GM12878 (cell line): Measurements from ENCODE around the gene OSBP.

Experiments
- BHLHE40 ChIP-seq, 2 experiments: fragments of 450-650 bp in 1 of 2; IDR thresholded peaks; 2 replicates each; pipeline ENCODE4 v1.6.1; 2011 to 2017; ENCODE audit warnings: low read depth in 2 of 2, borderline replicate concordance in 1 of 2, improper control_type of control experiment in 1 of 2, low read length in 1 of 2, mild to moderate bottlenecking in 1 of 2
- EZH2 ChIP-seq: IDR thresholded peaks from 2 replicates; pipeline ENCODE4 v1.6.1; 2012; ENCODE audit warnings: low read depth, mild to moderate bottlenecking, control low read depth, inconsistent platforms, low read length, borderline replicate concordance; ENCODE audit not compliant: control insufficient read depth
- POLR2A ChIP-seq: IDR thresholded peaks from 2 replicates; pipeline ENCODE4 v1.6.1; 2011; ENCODE audit warnings: low read depth, mild to moderate bottlenecking, low read length
- RAD21 ChIP-seq: IDR thresholded peaks from 2 replicates; pipeline ENCODE4 v1.6.1; 2011; ENCODE audit warnings: mild to moderate bottlenecking, low read depth, low read length, moderate library complexity; ENCODE audit not compliant: insufficient read depth
- SP1 ChIP-seq: IDR thresholded peaks from one replicate; pipeline ENCODE4 v1.6.1; 2011; ENCODE audit warnings: low read depth, low read length
- SUZ12 ChIP-seq: fragments of 200-600 bp; sonication (generic); IDR thresholded peaks from one replicate; pipeline ENCODE4 v1.6.1; 2018; ENCODE audit warnings: antibody characterized with exemption, mild to moderate bottlenecking; ENCODE audit not compliant: unreplicated experiment
- TBL1XR1 ChIP-seq: IDR thresholded peaks from 2 replicates; pipeline ENCODE4 v1.6.1; 2012; ENCODE audit warnings: low read depth, low read length, improper control_type of control experiment
- ZNF274 ChIP-seq: IDR thresholded peaks from one replicate; pipeline ENCODE4 v1.8.0; 2011; ENCODE audit not compliant: insufficient read length, insufficient read depth
- TF ChIP-seq, protein P1 (sequence below): IDR thresholded peaks from 2 replicates; pipeline ENCODE4 v1.6.1; 2011; ENCODE audit warnings: low read depth, mild to moderate bottlenecking, low read length, moderate library complexity, borderline replicate concordance; ENCODE audit errors: extremely low read depth
- TF ChIP-seq, protein P2 (sequence below): IDR thresholded peaks from 2 replicates; pipeline ENCODE4 v1.6.1; 2012; ENCODE audit warnings: low read length, inconsistent platforms
- TF ChIP-seq, protein P3 (sequence below): IDR thresholded peaks from 2 replicates; pipeline ENCODE4 v1.6.1; 2011; ENCODE audit warnings: borderline replicate concordance, low read depth, mild to moderate bottlenecking, moderate library complexity, low read length; ENCODE audit not compliant: insufficient read depth, poor library complexity, severe bottlenecking
- TF ChIP-seq, protein P4 (sequence below), 3 experiments: IDR thresholded peaks in 2 of 3; conservative IDR thresholded peaks in 1 of 3; 2 replicates each; pipeline ENCODE4 v1.5.1; 2011; ENCODE audit warnings: low read depth in 3 of 3, low read length in 3 of 3, mild to moderate bottlenecking in 3 of 3, control low read depth in 2 of 3, moderate library complexity in 2 of 3, inconsistent platforms in 1 of 3, mixed read lengths in 1 of 3; ENCODE audit not compliant: control insufficient read depth in 2 of 3, insufficient read depth in 1 of 3; ENCODE audit errors: extremely low read depth in 1 of 3

DNA sequence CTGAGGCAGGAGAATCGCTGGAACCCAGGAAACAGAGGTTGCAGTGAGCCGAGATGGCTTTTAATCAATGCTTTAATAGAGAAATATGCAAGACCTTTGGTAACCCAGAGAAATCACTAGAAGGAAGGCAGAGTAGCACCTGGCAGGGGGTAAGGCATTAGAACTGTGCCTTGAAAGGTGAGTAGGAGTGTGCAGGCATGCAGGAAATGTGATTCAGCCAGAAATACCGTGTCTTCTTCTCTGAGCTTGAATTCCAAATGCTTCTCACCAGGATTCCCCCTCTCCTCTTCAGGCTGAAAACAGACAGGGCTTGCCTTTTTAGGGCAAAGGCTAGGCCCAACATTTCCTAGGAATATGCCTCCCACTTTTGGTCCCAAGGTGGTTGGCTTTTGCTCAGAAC is 53.3 kb downstream of the OSBP start:
- TF ChIP-seq, protein P1, sequence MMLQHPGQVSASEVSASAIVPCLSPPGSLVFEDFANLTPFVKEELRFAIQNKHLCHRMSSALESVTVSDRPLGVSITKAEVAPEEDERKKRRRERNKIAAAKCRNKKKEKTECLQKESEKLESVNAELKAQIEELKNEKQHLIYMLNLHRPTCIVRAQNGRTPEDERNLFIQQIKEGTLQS: no peak
- TF ChIP-seq BHLHE40 (IDR thresholded peaks at IDR 0.05; ENCODE audit: borderline replicate concordance in 1 of 2, low read depth in 2 of 2, low read length in 1 of 2): no peak
- TF ChIP-seq EZH2: no peak
- no peak for TF ChIP-seq POLR2A
- TF ChIP-seq TBL1XR1: no peak
- TF ChIP-seq, protein P2, sequence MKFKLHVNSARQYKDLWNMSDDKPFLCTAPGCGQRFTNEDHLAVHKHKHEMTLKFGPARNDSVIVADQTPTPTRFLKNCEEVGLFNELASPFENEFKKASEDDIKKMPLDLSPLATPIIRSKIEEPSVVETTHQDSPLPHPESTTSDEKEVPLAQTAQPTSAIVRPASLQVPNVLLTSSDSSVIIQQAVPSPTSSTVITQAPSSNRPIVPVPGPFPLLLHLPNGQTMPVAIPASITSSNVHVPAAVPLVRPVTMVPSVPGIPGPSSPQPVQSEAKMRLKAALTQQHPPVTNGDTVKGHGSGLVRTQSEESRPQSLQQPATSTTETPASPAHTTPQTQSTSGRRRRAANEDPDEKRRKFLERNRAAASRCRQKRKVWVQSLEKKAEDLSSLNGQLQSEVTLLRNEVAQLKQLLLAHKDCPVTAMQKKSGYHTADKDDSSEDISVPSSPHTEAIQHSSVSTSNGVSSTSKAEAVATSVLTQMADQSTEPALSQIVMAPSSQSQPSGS: no peak
- TF ChIP-seq, protein P3, sequence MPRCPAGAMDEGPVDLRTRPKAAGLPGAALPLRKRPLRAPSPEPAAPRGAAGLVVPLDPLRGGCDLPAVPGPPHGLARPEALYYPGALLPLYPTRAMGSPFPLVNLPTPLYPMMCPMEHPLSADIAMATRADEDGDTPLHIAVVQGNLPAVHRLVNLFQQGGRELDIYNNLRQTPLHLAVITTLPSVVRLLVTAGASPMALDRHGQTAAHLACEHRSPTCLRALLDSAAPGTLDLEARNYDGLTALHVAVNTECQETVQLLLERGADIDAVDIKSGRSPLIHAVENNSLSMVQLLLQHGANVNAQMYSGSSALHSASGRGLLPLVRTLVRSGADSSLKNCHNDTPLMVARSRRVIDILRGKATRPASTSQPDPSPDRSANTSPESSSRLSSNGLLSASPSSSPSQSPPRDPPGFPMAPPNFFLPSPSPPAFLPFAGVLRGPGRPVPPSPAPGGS: no peak
- no peak for TF ChIP-seq SUZ12
- no peak for TF ChIP-seq ZNF274
- TF ChIP-seq, protein P4, sequence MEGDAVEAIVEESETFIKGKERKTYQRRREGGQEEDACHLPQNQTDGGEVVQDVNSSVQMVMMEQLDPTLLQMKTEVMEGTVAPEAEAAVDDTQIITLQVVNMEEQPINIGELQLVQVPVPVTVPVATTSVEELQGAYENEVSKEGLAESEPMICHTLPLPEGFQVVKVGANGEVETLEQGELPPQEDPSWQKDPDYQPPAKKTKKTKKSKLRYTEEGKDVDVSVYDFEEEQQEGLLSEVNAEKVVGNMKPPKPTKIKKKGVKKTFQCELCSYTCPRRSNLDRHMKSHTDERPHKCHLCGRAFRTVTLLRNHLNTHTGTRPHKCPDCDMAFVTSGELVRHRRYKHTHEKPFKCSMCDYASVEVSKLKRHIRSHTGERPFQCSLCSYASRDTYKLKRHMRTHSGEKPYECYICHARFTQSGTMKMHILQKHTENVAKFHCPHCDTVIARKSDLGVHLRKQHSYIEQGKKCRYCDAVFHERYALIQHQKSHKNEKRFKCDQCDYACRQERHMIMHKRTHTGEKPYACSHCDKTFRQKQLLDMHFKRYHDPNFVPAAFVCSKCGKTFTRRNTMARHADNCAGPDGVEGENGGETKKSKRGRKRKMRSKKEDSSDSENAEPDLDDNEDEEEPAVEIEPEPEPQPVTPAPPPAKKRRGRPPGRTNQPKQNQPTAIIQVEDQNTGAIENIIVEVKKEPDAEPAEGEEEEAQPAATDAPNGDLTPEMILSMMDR (IDR thresholded peaks at IDR 0.05 in 2 of 3, conservative IDR thresholded peaks at IDR 0.05 in 1 of 3; ENCODE audit: control insufficient read depth in 2 of 3, extremely low read depth in 1 of 3, insufficient read depth in 1 of 3, low read depth in 3 of 3, low read length in 3 of 3): no peak
- TF ChIP-seq RAD21: no peak
- no peak for TF ChIP-seq SP1
